Measurements from ENCODE around the gene H2BK1. TPM values are rescaled to one million over a fixed set of nuclear protein-coding genes. Genes with fewer than 3 reads are reported as not detected.

Gene H2BK1
- total and polyA plus RNA-seq, 7 donors, result not detected

DNA sequence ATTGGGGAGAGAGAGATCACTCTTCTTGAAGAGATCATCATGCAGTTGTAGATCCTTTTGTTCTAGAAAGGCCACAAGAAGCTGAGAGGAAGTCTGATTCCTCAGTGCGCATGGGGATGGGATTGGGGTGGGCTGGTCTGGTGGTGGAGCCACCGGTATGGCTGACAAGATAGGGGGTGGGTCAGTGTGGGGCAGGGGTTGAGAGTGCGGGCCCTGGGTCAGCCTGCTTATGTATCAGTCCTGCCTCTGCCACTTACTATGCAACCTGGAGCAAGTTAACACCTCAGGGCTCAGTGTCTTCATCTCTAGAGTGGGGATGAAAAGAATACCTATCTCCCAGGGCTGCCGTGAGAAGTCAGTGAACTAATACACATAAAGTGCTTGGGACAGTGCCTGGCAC lies 30.2 kb upstream of the H2BK1 start:
- DNase-seq, result peak; percentile 36
- Histone ChIP-seq H3K36me3 (peaks cover 0 to 70% (median 44%) of the 10 kb centered on the region in 4 donors), H3K27ac (no peak overlapping the region), H3K9me3 (no peaks in the 10 kb centered on the region), H3K4me3 (no peak overlapping the region), H3K27me3 (peaks cover 0 to 6% (median under 1%) of the 10 kb centered on the region in 3 donors), H3K4me1 (peaks cover 0 to 26% (median 25%) of the 10 kb centered on the region in 4 donors)
- WGBS, 2 donors, result 82 to 93% methylated on average over 4 of the region's 4 CpGs
- TF ChIP-seq EP300 (IDR thresholded peaks at IDR 0.05) (no peak), POLR2AphosphoS5 (IDR thresholded peaks at IDR 0.05) (no peak), POLR2A (IDR thresholded peaks at IDR 0.05) (no peak)
- TF ChIP-seq, protein P1, sequence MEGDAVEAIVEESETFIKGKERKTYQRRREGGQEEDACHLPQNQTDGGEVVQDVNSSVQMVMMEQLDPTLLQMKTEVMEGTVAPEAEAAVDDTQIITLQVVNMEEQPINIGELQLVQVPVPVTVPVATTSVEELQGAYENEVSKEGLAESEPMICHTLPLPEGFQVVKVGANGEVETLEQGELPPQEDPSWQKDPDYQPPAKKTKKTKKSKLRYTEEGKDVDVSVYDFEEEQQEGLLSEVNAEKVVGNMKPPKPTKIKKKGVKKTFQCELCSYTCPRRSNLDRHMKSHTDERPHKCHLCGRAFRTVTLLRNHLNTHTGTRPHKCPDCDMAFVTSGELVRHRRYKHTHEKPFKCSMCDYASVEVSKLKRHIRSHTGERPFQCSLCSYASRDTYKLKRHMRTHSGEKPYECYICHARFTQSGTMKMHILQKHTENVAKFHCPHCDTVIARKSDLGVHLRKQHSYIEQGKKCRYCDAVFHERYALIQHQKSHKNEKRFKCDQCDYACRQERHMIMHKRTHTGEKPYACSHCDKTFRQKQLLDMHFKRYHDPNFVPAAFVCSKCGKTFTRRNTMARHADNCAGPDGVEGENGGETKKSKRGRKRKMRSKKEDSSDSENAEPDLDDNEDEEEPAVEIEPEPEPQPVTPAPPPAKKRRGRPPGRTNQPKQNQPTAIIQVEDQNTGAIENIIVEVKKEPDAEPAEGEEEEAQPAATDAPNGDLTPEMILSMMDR (IDR thresholded peaks at IDR 0.05), result no peak
- intact Hi-C loops (cut with DNase I), result no loop called here

- Histone ChIP-seq H3K9me3 (no peaks in the 10 kb centered on the region), H3K27me3 (peaks cover 0 to 3% (median 0%) of the 10 kb centered on the region in 3 donors), H3K27ac (no peak overlapping the region), H3K4me3 (no peak overlapping the region), H3K36me3 (peaks cover 0 to 76% (median 48%) of the 10 kb centered on the region in 4 donors), H3K4me1 (peaks cover 0 to 20% (median 19%) of the 10 kb centered on the region in 4 donors)
- TF ChIP-seq, protein P1 (IDR thresholded peaks at IDR 0.05), result no peak
- no peak for TF ChIP-seq EP300 (IDR thresholded peaks at IDR 0.05)
- no peak for TF ChIP-seq POLR2A (IDR thresholded peaks at IDR 0.05)
- TF ChIP-seq POLR2AphosphoS5 (IDR thresholded peaks at IDR 0.05), result no peak
- 70 to 79% methylated on average over 11 of the region's 11 CpGs for WGBS, 2 donors
- intact Hi-C loops (cut with DNase I), result no loop called here
- peak; percentile 41 for DNase-seq
These were observed 29.7 kb upstream of the H2BK1 start for GRCh38 chr7:151239837-151240459.

DNA sequence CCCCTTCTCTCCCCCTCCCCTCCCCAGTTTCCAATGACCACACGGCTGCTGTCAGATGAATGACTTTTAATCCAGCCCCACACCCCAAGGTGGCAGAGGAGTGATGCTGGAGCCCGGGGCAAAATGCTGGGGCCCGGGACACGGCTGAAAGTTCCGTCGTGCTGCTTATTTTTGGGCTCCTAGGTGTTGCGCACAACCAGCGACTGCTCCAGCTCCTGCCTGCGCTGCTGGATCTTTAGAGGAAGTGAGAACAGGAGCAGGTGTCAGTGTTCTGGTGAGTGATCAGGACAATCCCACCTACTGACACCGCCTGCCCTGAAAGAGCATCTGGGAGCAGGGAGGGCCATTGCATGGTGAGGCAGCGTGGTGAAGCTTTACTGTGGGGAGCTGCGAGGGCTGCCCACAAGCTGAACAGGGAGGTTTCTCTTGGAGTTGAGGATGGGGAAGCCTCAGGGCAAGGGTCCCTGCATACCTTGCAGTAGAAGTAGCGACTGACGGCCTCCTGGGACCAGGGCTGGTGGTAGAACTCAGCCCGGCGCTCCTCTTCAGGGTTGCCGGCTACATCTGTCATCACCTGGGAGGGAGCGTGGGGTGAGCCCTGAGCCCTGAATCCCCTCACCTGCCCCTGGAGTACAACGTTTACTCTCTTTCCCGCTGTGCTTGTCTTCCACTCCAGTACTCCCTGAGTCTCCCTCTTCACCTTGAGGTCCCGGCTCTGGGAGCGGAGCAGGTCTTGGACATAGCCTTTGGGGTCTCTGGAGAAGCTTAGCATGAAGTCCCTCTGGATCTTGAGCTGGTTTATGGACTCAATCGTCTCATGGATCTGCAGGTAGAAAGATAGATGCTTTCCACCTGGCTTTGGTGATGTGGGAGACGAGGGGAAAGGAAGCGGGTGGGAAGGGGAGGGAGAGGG lies 28.9 kb upstream of the H2BK1 start:
- peaks cover 0 to 78% (median 48%) of the 10 kb centered on the region in 4 donors for H3K36me3 ChIP-seq
- H3K9me3 ChIP-seq, result no peaks in the 10 kb centered on the region
- no peak overlapping the region for H3K4me3 ChIP-seq
- H3K27ac ChIP-seq, result no peak overlapping the region
- peak; percentile 58 for DNase-seq
- WGBS, 2 donors, result 91 to 92% methylated on average over 25 of the region's 25 CpGs
- TF ChIP-seq, protein P1 (IDR thresholded peaks at IDR 0.05), result no peak
- TF ChIP-seq POLR2AphosphoS5 (IDR thresholded peaks at IDR 0.05) (no peak), POLR2A (IDR thresholded peaks at IDR 0.05) (no peak), EP300 (IDR thresholded peaks at IDR 0.05) (no peak)
- intact Hi-C loops (cut with DNase I), result no loop called here
- no peaks in the 10 kb centered on the region for H3K27me3 ChIP-seq
- peaks cover 0 to 14% (median 13%) of the 10 kb centered on the region in 4 donors for H3K4me1 ChIP-seq

DNA sequence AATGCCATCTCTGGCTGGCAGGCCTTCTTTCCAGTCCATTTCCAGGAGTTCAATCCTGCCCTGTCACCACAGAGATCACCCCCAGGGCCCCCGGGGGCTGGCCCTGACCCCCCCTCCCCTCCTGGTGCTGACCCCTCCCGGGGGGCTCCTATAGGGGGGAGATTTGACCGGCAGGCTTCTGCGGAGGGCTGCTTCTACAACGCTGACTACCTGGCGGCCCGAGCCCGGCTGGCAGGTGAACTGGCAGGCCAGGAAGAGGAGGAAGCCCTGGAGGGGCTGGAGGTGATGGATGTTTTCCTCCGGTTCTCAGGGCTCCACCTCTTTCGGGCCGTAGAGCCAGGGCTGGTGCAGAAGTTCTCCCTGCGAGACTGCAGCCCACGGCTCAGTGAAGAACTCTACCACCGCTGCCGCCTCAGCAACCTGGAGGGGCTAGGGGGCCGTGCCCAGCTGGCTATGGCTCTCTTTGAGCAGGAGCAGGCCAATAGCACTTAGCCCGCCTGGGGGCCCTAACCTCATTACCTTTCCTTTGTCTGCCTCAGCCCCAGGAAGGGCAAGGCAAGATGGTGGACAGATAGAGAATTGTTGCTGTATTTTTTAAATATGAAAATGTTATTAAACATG lies 28.0 kb upstream of the H2BK1 start:
- intact Hi-C loops (cut with DNase I), result no loop called here
- 81 to 84% methylated on average over 17 of the region's 17 CpGs for WGBS, 2 donors
- H3K9me3 ChIP-seq, result no peaks in the 10 kb centered on the region
- H3K27ac ChIP-seq, result no peak overlapping the region
- peak; percentile 60 for DNase-seq
- H3K4me1 ChIP-seq, result peaks cover 0 to 14% (median 11%) of the 10 kb centered on the region in 4 donors
- no peaks in the 10 kb centered on the region for H3K27me3 ChIP-seq
- H3K36me3 ChIP-seq, result peaks cover 0 to 78% (median 48%) of the 10 kb centered on the region in 4 donors
- TF ChIP-seq POLR2AphosphoS5 (IDR thresholded peaks at IDR 0.05), result no peak
- no peak for TF ChIP-seq EP300 (IDR thresholded peaks at IDR 0.05)
- TF ChIP-seq, protein P1 (IDR thresholded peaks at IDR 0.05), result no peak
- TF ChIP-seq POLR2A (IDR thresholded peaks at IDR 0.05), result no peak
- no peak overlapping the region for H3K4me3 ChIP-seq

Measured in sigmoid colon (tissue), 7 donors.